HEK293 (cell line): ENCODE data around the gene LECT2.

Experiments
- CTCF ChIP-seq: fragments of 450-650 bp; formaldehyde crosslinking; IDR thresholded peaks from 2 replicates; pipeline ENCODE4 v1.5.1; 2016; ENCODE audit warnings: missing biosample characterization, missing genetic modification characterization
- ZNF121 ChIP-seq: fragments of 450-650 bp; formaldehyde crosslinking; IDR thresholded peaks from 2 replicates; pipeline ENCODE4 v1.5.1; 2016; ENCODE audit warnings: missing biosample characterization, missing genetic modification characterization
- ZNF239 ChIP-seq: fragments of 450-650 bp; formaldehyde crosslinking; IDR thresholded peaks from 2 replicates; pipeline ENCODE4 v1.5.1; 2016; ENCODE audit warnings: missing biosample characterization, missing genetic modification characterization
- ZNF341 ChIP-seq: fragments of 450-650 bp; formaldehyde crosslinking; IDR thresholded peaks from 2 replicates; pipeline ENCODE4; 2016; ENCODE audit warnings: low read depth, missing biosample characterization, missing genetic modification characterization
- ZNF416 ChIP-seq: fragments of 450-650 bp; formaldehyde crosslinking; IDR thresholded peaks from 2 replicates; pipeline ENCODE4 v1.5.1; 2016; ENCODE audit warnings: missing biosample characterization, missing genetic modification characterization
- ZNF654 ChIP-seq: fragments of 450-650 bp; formaldehyde crosslinking; IDR thresholded peaks from 2 replicates; pipeline ENCODE4 v1.5.1; 2016; ENCODE audit warnings: low read depth, missing biosample characterization, missing genetic modification characterization

GRCh38 chr5:135975122-135975521 lies 20.3 kb upstream of the LECT2 start:
- TF ChIP-seq CTCF (no peak), ZNF654 (tag by site-specific recombination) (no peak), ZNF341 (no peak), ZNF121 (tag by site-specific recombination) (no peak), ZNF239 (tag by site-specific recombination) (no peak), ZNF416 (tag by site-specific recombination) (no peak)
